Activated gamma-delta T cell treated with anti-CD3 and anti-CD28 coated beads, Interleukin-2, amount 50 U/mL, for 16 hours (primary cell): ENCODE measurements around the gene NR4A3.
A peak's percentile ranks its signal among the peaks of the same experiment; 100 is the strongest.

ENCODE experiments used
- DNase-seq: peaks from one replicate; pipeline ENCODE4 v3.0.0-alpha.2; 2020; ENCODE audit warnings: low read depth

NR4A3 gene

GRCh38 chr9:99814359-99814758 is 7.3 kb upstream of the NR4A3 start:
- no peak for DNase-seq

- DNase-seq: no peak
Measured at GRCh38 chr9:99816392-99816791, 5.3 kb upstream of the NR4A3 start.

DNA sequence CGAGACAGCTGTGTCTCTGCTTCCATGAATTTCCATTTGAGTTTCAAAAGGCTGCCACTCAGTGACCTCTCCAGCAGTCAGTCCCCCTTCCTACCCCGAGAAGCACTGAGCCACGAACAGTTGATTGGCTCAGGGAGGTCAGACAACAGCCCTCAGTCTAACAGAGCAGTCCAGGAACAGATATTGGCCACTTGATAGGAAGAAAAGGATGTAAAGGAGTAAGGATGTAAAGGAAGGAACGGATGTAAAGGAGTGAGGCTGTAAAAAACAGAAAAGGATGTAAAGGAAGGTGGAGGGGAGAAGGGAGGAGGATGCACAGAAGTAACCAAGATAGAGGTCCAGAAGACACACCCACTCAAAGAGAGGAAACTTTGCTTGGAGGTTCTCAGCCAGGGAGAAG is 3.2 kb upstream of the NR4A3 start:
- no peak for DNase-seq

DNA sequence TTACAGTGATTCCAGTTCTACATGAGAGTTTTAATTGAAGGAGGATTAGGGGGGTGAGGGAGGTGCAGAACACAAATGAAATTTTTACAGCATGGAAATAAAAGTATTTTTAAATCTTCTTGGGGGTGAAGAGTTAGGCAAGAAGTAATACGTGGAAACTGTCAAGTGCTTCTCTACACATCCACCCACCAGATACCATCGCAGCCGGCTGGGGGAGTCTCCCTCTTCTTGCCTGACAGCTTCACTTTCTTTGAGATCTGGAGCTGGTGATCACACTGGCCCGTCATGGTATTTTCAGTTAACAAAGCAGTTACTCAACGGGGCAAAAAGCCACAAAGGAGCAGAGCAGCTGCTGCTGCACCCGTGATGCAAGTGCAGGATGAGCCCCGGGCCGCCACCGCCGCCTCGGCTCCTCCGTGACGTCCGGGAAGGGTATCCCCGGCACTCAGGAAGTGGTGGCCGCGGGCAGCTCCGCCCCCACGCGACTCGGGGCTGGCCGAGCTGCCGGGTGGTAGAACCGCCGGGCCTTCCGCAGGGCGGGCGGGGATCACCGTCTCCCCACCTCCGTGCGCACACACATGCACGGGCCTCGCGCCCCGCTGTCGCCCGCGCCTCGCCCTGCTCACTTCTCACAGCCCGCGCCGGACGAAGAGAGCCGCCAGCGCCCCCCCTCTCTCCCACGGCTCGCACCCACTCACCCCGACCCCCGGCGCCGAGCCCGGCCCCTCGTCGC is 2.4 kb upstream of the NR4A3 start:
- peak; percentile 93 for DNase-seq

- peak; percentile 80 for DNase-seq
Measured at GRCh38 chr9:99819856-99820684, 1.6 kb upstream of the NR4A3 start.

DNA sequence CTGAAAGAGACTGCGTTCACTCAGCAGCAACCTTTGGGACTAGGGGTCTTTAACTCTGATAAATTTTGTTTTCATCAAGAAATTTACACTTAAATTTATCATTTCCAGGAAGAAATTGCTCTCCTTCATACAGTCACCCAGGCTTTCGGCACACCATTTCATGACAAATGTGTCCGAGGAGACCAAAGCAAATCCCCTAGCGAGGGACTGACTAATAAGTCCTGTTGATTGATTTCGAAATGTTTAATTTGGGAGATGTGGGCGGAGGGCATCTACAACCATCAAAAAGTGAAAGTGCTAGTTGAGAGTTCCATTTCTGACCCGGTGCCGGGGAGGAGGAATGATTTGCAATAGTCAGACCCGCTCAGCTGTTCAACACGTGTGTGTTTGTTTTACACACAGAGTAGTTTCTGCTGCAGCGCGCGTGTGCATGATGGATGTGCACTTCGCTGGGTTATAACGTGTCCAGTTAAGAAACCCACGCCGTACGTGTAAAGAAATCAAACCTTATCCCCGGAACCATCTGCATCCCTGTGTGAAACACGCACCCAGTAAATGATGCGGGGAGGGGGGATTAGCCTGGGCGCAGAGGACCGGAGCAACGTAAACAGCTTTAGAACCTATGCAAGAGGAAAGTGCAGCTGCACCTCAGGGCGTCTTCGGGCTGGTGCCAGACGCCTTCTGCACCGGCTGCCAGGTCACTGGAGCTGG is 845 bp upstream of the NR4A3 start:
- DNase-seq: peak; percentile 19

DNA sequence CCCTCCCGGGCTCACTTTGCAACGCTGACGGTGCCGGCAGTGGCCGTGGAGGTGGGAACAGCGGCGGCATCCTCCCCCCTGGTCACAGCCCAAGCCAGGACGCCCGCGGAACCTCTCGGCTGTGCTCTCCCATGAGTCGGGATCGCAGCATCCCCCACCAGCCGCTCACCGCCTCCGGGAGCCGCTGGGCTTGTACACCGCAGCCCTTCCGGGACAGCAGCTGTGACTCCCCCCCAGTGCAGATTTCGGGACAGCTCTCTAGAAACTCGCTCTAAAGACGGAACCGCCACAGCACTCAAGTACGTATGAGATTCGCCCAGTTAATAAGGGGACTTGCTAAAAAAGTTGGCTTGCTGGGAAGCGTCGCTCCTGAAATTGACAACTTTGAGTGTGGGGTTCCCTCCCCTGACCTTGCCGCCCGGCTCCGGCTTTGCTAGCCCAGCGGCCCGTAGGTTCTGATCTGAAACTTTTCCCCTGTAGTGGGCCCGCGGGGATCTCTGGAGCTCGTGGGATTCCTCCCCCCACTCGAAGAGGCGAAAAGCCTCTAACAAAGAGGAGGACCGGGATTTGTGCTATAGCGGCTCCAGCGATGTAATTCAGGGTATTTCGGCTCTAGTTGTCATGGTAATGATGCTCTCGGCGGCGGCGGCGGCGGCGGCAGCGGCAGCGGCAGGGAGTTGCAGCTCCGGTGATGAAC is 572 bp downstream of the NR4A3 start:
- peak; percentile 7 for DNase-seq

GRCh38 chr9:99822806-99823591 is 1.3 kb downstream of the NR4A3 start:
- no peak for DNase-seq

GRCh38 chr9:99823681-99824377 is 2.1 kb downstream of the NR4A3 start:
- peak; percentile 58 for DNase-seq

DNA sequence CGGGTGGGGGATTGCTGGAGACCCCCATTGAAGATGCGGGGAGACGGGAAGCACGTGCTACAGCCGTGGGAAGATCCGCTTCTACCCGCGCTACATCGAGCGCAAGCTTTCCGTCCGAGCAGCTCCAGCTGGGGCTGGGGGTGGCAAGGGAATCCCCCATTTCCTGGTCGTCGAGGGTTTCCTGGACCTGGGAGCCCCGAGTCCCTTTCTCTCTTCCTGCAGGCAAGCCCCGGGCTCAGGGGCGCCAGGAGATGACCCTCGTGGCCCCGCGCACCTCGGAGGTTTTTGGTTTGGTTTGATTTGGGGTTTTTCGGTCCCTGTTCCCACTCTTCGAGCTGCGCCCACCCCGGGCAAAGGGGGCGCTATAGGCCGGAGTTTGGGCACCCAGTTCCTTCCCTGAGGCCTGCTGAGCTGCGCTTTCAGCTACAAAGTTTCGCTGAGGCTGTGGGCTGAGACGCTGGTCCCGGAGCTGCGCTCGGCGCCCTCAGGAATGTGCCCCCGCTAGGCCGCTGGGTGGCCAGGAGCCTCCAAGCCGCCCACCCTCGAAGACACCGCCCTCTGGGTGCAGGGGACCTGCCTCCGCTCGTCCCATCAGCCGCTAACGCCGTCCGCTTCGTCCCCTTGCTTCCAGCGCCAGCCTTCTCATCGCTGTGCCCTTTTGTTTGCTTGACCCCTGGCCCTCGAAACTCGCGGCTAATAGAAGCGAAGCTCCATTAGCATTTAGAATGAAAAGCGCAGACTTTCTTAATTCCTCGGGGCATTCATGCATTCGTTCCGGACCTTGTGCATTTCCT is 2.9 kb downstream of the NR4A3 start:
- peak; percentile 58 for DNase-seq

GRCh38 chr9:99825172-99826046 is 3.7 kb downstream of the NR4A3 start:
- DNase-seq: no peak

GRCh38 chr9:99826579-99826978 is 4.9 kb downstream of the NR4A3 start:
- DNase-seq: no peak

DNA sequence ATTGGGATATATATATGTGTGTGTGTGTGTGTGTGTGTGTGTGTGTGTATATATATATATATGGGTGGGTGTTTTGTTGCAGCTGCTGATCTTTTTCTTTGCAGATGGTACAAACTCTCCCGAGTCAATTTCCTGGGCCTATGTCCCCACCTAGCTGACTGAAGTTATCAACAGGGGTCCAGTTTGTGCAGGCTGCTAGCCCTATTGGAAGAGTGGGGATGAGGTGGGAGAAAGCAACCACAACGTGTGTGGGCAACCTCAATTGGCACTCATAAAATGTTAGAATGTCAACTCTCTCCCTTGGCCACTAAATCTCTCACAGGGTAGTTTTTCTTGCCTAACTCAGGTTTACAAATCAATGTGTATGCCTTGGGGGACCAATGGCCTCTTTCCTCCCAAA is 5.6 kb downstream of the NR4A3 start:
- DNase-seq: no peak

GRCh38 chr9:99828054-99828416 is 6.3 kb downstream of the NR4A3 start:
- no peak for DNase-seq

DNA sequence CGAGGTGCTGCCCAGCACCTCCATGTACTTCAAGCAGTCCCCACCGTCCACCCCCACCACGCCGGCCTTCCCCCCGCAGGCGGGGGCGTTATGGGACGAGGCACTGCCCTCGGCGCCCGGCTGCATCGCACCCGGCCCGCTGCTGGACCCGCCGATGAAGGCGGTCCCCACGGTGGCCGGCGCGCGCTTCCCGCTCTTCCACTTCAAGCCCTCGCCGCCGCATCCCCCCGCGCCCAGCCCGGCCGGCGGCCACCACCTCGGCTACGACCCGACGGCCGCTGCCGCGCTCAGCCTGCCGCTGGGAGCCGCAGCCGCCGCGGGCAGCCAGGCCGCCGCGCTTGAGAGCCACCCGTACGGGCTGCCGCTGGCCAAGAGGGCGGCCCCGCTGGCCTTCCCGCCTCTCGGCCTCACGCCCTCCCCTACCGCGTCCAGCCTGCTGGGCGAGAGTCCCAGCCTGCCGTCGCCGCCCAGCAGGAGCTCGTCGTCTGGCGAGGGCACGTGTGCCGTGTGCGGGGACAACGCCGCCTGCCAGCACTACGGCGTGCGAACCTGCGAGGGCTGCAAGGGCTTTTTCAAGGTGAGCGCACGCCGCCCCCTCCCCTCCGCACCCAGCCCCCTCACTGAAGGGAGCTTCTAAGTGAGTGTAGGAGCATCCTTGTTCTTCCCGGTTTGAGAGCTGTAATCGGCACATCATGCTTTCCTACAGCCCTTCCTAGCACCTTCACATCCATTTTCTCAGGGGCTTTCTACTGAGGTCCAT is 6.9 kb downstream of the NR4A3 start:
- DNase-seq: no peak

- no peak for DNase-seq
Measured at GRCh38 chr9:99831857-99832557, 10.3 kb downstream of the NR4A3 start.

DNA sequence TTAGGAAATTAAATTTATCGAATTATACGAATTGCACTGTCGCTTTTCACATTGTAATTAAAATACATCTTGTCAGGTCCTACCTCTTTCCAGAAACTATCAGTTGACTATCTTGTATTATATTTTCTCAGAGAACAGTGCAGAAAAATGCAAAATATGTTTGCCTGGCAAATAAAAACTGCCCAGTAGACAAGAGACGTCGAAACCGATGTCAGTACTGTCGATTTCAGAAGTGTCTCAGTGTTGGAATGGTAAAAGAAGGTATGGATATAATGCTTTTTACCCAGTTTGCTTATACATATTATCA is 10.8 kb downstream of the NR4A3 start:
- DNase-seq: no peak

DNA sequence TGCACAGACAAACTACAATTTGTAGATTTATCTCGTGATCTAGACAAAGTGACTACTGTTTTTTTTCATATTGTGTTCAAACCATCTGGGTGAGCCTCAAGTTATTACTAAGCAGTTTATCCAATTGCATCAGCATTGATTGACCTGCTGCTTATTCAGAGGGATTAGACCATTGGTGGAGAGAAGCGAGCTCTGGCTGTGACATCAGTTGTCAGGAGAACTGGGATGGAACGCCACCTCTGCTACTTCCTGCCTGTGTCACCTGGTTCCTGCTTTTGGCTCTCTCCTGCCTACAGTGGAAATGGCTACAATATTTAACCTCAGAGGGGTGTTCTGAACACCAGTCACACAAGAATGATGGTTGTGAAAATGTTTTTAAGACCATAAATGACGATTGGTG is 12.1 kb downstream of the NR4A3 start:
- DNase-seq: no peak
